Measurements from ENCODE around the gene GPC5. TPM values are rescaled to one million over a fixed set of nuclear protein-coding genes. Genes with fewer than 3 reads are reported as not detected.
"Not testable (repeated sequence)": the region's sequence is repeated elsewhere in the genome, so short reads cannot be mapped to it uniquely, and the experiment has no call there.

The GPC5 gene
- polyA plus RNA-seq, 12 donors: 0.23 to 1.4 (median 0.50) TPM; not detected in 2

GRCh38 chr13:91368676-91369440 is 29.6 kb upstream of the GPC5 start:
- DNase-seq: no peak

GRCh38 chr13:91369441-91369831 is 29.0 kb upstream of the GPC5 start:
- DNase-seq: no peak

GRCh38 chr13:91370501-91370900 is 27.9 kb upstream of the GPC5 start:
- DNase-seq: no peak

- DNase-seq: no peak
These were observed 25.5 kb upstream of the GPC5 start for GRCh38 chr13:91372911-91373310.

GRCh38 chr13:91375116-91375729 is 23.2 kb upstream of the GPC5 start:
- DNase-seq: no peak

- DNase-seq: peak; percentile 23
These were observed 17.1 kb upstream of the GPC5 start for GRCh38 chr13:91381371-91381770.

- DNase-seq: no peak
These were observed 14.6 kb upstream of the GPC5 start for GRCh38 chr13:91383836-91384235.

- DNase-seq: no peak
These were observed 13.5 kb upstream of the GPC5 start for GRCh38 chr13:91384896-91385295.

GRCh38 chr13:91389186-91389585 is 9.2 kb upstream of the GPC5 start:
- no peak for DNase-seq

- DNase-seq: no peak
These were observed 826 bp upstream of the GPC5 start for GRCh38 chr13:91397595-91397994.

GRCh38 chr13:91399189-91400062 is 1.0 kb downstream of the GPC5 start:
- DNase-seq: no peak

- DNase-seq: no peak
These were observed 1.6 kb downstream of the GPC5 start for GRCh38 chr13:91400063-91400399.

- no peak for DNase-seq
These were observed 2.2 kb downstream of the GPC5 start for GRCh38 chr13:91400671-91401070.

GRCh38 chr13:91401920-91402319 is 3.5 kb downstream of the GPC5 start:
- DNase-seq: no peak

- no peak for DNase-seq
These were observed 6.8 kb downstream of the GPC5 start for GRCh38 chr13:91405240-91405639.

GRCh38 chr13:91406619-91407018 is 8.2 kb downstream of the GPC5 start:
- no peak for DNase-seq

- DNase-seq: no peak
These were observed 10.6 kb downstream of the GPC5 start for GRCh38 chr13:91408971-91409370.

GRCh38 chr13:91416579-91416978 is 18.2 kb downstream of the GPC5 start:
- DNase-seq: not testable (repeated sequence)

- no peak for DNase-seq
These were observed 19.4 kb downstream of the GPC5 start for GRCh38 chr13:91417660-91418325.

GRCh38 chr13:91426913-91427312 is 28.5 kb downstream of the GPC5 start:
- DNase-seq: no peak

- DNase-seq: not testable (repeated sequence)
These were observed 40.3 kb downstream of the GPC5 start for GRCh38 chr13:91438674-91439073.

GRCh38 chr13:91450913-91451312 is 52.5 kb downstream of the GPC5 start:
- no peak for DNase-seq

Data from muscle of arm (tissue), 12 donors.